OCI-LY3 (cell line): ENCODE data around the gene PDE4D.

Source experiments
- H2AFZ ChIP-seq: fragments of 200-600, 300-600 bp; shearing (Covaris generic); 2 replicates; pipeline ENCODE4 v1.6.0; 2014; ENCODE audit warnings: antibody characterized with exemption, low read depth, low read length
- H3K27ac ChIP-seq: fragments of 200-600, 300-600 bp; sonication (generic); 2 replicates; pipeline ENCODE4 v1.5.1; 2014; ENCODE audit warnings: mild to moderate bottlenecking, low read length, moderate library complexity, mixed read lengths
- H3K27me3 ChIP-seq: fragments of 200-600, 300-600 bp; sonication (generic); 2 replicates; pipeline ENCODE4 v1.6.1; 2014; ENCODE audit warnings: low read depth, low read length, mixed read lengths
- H3K36me3 ChIP-seq: fragments of 200-600, 300-600 bp; sonication (generic); replicated peaks from 2 replicates; pipeline ENCODE3; 2014; ENCODE audit warnings: low read depth, low read length, mixed read lengths
- H3K4me1 ChIP-seq: fragments of 300-600, 200-600 bp; sonication (generic); 2 replicates; pipeline ENCODE4 v1.6.1; 2014; ENCODE audit warnings: low read length, mixed read lengths
- H3K4me2 ChIP-seq: fragments of 200-600, 300-600 bp; sonication (generic); 2 replicates; pipeline ENCODE4 v1.6.1; 2014; ENCODE audit warnings: low read length, mixed read lengths
- H3K4me3 ChIP-seq: fragments of 300-600, 200-600 bp; sonication (generic); 2 replicates; pipeline ENCODE4 v1.5.1; 2014; ENCODE audit warnings: antibody characterized with exemption, mild to moderate bottlenecking, low read length, moderate library complexity
- H3K79me2 ChIP-seq: fragments of 300-600, 200-600 bp; shearing (Covaris generic); 2 replicates; pipeline ENCODE4 v1.6.1; 2014; ENCODE audit warnings: mild to moderate bottlenecking, low read length, mixed read lengths
- H3K9ac ChIP-seq: fragments of 300-600, 200-600 bp; shearing (Covaris generic); 2 replicates; pipeline ENCODE4 v1.6.0; 2014; ENCODE audit warnings: mild to moderate bottlenecking, low read length, moderate library complexity
- H3K9me3 ChIP-seq: fragments of 200-600, 300-600 bp; shearing (Covaris generic); 2 replicates; pipeline ENCODE4 v1.6.1; 2014; ENCODE audit warnings: low read length, mixed read lengths; ENCODE audit not compliant: insufficient read depth
- H4K20me1 ChIP-seq: fragments of 200-600, 300-600 bp; sonication (generic); 2 replicates; pipeline ENCODE4 v1.6.1; 2016; ENCODE audit warnings: low read length, mixed read lengths; ENCODE audit not compliant: insufficient read depth
- CTCF ChIP-seq: fragments of 200-600, 300-600 bp; sonication (generic); IDR thresholded peaks from 2 replicates; pipeline ENCODE4 v1.5.1; 2014; ENCODE audit warnings: antibody characterized with exemption, low read length, low read depth
- EZH2phosphoT487 ChIP-seq: fragments of 200-600 bp; shearing (Covaris generic); IDR thresholded peaks from 2 replicates; pipeline ENCODE4 v1.6.1; 2018; ENCODE audit warnings: antibody characterized with exemption, mixed run types, low read depth

The PDE4D gene

DNA sequence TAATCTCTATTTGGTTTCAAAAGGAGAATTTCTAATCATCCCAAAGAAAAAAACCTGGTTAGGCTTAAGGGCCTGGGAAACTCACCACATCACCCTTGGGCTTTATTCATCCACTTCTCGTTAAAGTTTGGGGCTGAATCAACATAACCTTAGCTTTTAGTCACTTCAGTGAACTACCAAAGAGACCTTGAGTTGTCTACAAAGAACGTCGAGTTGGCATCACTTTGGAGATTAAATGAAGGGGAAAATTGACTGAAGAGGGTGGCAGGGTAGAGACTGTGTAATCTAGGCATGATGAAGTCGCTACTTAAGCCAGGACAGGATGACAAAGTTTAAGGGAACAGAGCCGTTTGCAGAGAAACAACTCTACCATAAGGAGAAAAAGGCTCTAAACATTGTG, 969.2 kb downstream of the PDE4D start:
- no peaks in the 10 kb centered on the region for H3K27me3 ChIP-seq
- TF ChIP-seq CTCF: no peak
- no peak for TF ChIP-seq EZH2phosphoT487
- H3K4me3 ChIP-seq: no peak overlapping the region
- H3K9me3 ChIP-seq: no peaks in the 10 kb centered on the region
- H3K36me3 ChIP-seq: no peaks in the 10 kb centered on the region
- H4K20me1 ChIP-seq: no peaks in the 10 kb centered on the region
- no peak overlapping the region for H2AFZ ChIP-seq
- H3K9ac ChIP-seq: no peak overlapping the region
- H3K27ac ChIP-seq: no peak overlapping the region
- H3K79me2 ChIP-seq: no peaks in the 10 kb centered on the region
- H3K4me1 ChIP-seq: 0 out of 2 replicates have a peak, but pooled peaks cover 3% of the 10 kb centered on the region
- no peak overlapping the region for H3K4me2 ChIP-seq

DNA sequence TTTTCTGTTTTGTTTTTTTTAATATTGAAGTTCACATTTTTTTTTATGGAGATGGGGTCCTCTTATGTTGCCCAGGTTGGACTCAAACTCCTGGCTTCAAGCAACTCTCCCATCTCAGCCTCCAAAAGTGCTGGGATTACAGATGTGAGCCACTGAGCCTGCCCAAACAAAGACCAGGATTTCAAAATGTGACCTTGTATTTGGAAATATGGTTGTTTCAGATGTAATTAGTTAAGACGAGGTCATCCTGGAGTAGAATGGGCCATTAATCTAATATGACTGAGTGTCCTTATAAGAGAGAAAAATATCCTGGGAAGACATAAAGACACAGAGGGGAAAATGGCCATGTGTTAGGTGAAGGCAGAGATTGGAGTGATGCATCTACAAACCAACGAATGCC, 970.2 kb downstream of the PDE4D start:
- no peak for TF ChIP-seq EZH2phosphoT487
- no peak for TF ChIP-seq CTCF
- no peaks in the 10 kb centered on the region for H4K20me1 ChIP-seq
- no peak overlapping the region for H3K4me2 ChIP-seq
- H3K9ac ChIP-seq: no peak overlapping the region
- H3K4me1 ChIP-seq: 0 out of 2 replicates have a peak, but pooled peaks cover 3% of the 10 kb centered on the region
- no peaks in the 10 kb centered on the region for H3K9me3 ChIP-seq
- H3K27me3 ChIP-seq: no peaks in the 10 kb centered on the region
- no peaks in the 10 kb centered on the region for H3K79me2 ChIP-seq
- H3K36me3 ChIP-seq: no peaks in the 10 kb centered on the region
- H3K4me3 ChIP-seq: no peak overlapping the region
- no peak overlapping the region for H2AFZ ChIP-seq
- no peak overlapping the region for H3K27ac ChIP-seq

GRCh38 chr5:58922461-58923171, 970.9 kb downstream of the PDE4D start:
- Histone ChIP-seq H4K20me1 (no peaks in the 10 kb centered on the region), H2AFZ (no peak overlapping the region), H3K9ac (no peak overlapping the region), H3K9me3 (no peaks in the 10 kb centered on the region), H3K27me3 (no peaks in the 10 kb centered on the region), H3K4me3 (no peak overlapping the region), H3K27ac (no peak overlapping the region), H3K4me1 (peaks cover 9% of the 10 kb centered on the region; the same call in 1 of the 2 replicates), H3K4me2 (no peak overlapping the region), H3K36me3 (no peaks in the 10 kb centered on the region), H3K79me2 (no peaks in the 10 kb centered on the region)
- TF ChIP-seq CTCF (no peak), EZH2phosphoT487 (no peak)

GRCh38 chr5:58921159-58921558, 972.4 kb downstream of the PDE4D start:
- H3K36me3 ChIP-seq: no peaks in the 10 kb centered on the region
- no peak overlapping the region for H3K4me2 ChIP-seq
- no peak overlapping the region for H2AFZ ChIP-seq
- H3K4me1 ChIP-seq: peaks cover 7% of the 10 kb centered on the region; the same call in 1 of the 2 replicates
- H3K9ac ChIP-seq: no peak overlapping the region
- TF ChIP-seq CTCF (no peak), EZH2phosphoT487 (no peak)
- no peaks in the 10 kb centered on the region for H3K27me3 ChIP-seq
- H3K79me2 ChIP-seq: no peaks in the 10 kb centered on the region
- H3K27ac ChIP-seq: no peak overlapping the region
- no peaks in the 10 kb centered on the region for H4K20me1 ChIP-seq
- no peak overlapping the region for H3K4me3 ChIP-seq
- no peaks in the 10 kb centered on the region for H3K9me3 ChIP-seq
